GM12878 (cell line): ENCODE data around the gene PXT1.

Experiments
- GABPA ChIP-seq: IDR thresholded peaks from 2 replicates; pipeline ENCODE4 v1.6.1; 2014; ENCODE audit warnings: antibody characterized with exemption, low read depth, mild to moderate bottlenecking, inconsistent platforms
- NFYB ChIP-seq: IDR thresholded peaks from 2 replicates; pipeline ENCODE4 v1.6.1; 2011; ENCODE audit warnings: low read depth, mild to moderate bottlenecking, low read length, improper control_type of control experiment, moderate library complexity; ENCODE audit not compliant: insufficient read depth
- NR2C2 ChIP-seq: IDR thresholded peaks from 2 replicates; pipeline ENCODE4 v1.6.1; 2011; ENCODE audit warnings: borderline replicate concordance, low read depth; ENCODE audit not compliant: control insufficient read depth, insufficient read length
- POLR2A ChIP-seq: IDR thresholded peaks from 2 replicates; pipeline ENCODE4 v1.6.1; 2011; ENCODE audit warnings: low read depth, mild to moderate bottlenecking, low read length
- POLR2AphosphoS5 ChIP-seq: IDR thresholded peaks from 2 replicates; pipeline ENCODE4 v1.6.1; 2011; ENCODE audit warnings: mild to moderate bottlenecking, low read length, inconsistent platforms
- RAD21 ChIP-seq: IDR thresholded peaks from 2 replicates; pipeline ENCODE4 v1.6.1; 2011; ENCODE audit warnings: mild to moderate bottlenecking, low read depth, low read length, moderate library complexity; ENCODE audit not compliant: insufficient read depth
- RFX5 ChIP-seq: IDR thresholded peaks from 2 replicates; pipeline ENCODE4 v1.6.1; 2011; ENCODE audit warnings: low read depth, low read length, improper control_type of control experiment
- SPI1 ChIP-seq: IDR thresholded peaks from 2 replicates; pipeline ENCODE4 v1.6.1; 2011; ENCODE audit warnings: low read depth, mild to moderate bottlenecking, low read length, moderate library complexity, borderline replicate concordance; ENCODE audit not compliant: insufficient read depth
- TCF3 ChIP-seq: IDR thresholded peaks from 2 replicates; pipeline ENCODE4 v1.6.1; 2012; ENCODE audit warnings: low read depth, mild to moderate bottlenecking, low read length, borderline replicate concordance; ENCODE audit not compliant: insufficient read depth
- ZNF274 ChIP-seq: IDR thresholded peaks from one replicate; pipeline ENCODE4 v1.8.0; 2011; ENCODE audit not compliant: insufficient read length, insufficient read depth
- ZSCAN29 ChIP-seq: fragments of 450-650 bp; IDR thresholded peaks from 2 replicates; pipeline ENCODE4 v1.6.1; 2017; ENCODE audit warnings: mild to moderate bottlenecking, moderate library complexity
- TF ChIP-seq, protein P1 (sequence below): IDR thresholded peaks from 2 replicates; pipeline ENCODE4 v1.6.1; 2011; ENCODE audit warnings: borderline replicate concordance, low read depth, mild to moderate bottlenecking, moderate library complexity, low read length; ENCODE audit not compliant: insufficient read depth, poor library complexity, severe bottlenecking
- TF ChIP-seq, protein P2 (sequence below), 3 experiments: IDR thresholded peaks in 2 of 3; conservative IDR thresholded peaks in 1 of 3; 2 replicates each; pipeline ENCODE4 v1.5.1; 2011; ENCODE audit warnings: low read depth in 3 of 3, low read length in 3 of 3, mild to moderate bottlenecking in 3 of 3, control low read depth in 2 of 3, moderate library complexity in 2 of 3, inconsistent platforms in 1 of 3, mixed read lengths in 1 of 3; ENCODE audit not compliant: control insufficient read depth in 2 of 3, insufficient read depth in 1 of 3; ENCODE audit errors: extremely low read depth in 1 of 3
- TF ChIP-seq, protein P3 (sequence below): IDR thresholded peaks from 2 replicates; pipeline ENCODE4 v1.6.1; 2012; ENCODE audit warnings: mild to moderate bottlenecking, low read depth, low read length

DNA sequence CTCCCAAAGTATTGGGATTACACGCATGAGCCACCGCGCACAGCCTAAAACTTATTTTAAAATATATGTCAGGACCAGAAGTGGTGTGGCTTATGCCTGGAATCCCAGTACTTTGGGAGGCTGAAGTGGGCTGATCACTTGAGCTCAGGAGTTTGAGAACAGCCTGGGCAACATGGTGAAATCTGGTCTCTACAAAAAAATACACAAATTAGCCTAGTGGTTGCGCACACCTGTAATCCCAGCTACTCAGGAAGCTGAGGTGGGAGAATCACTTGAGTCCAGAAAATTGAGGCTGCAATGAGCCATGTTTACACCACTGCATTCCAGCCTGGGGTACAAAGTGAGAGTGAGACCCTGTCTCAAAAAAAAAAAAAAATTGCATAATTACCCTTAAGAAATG, 13.7 kb downstream of the PXT1 start:
- TF ChIP-seq NFYB (no peak), NR2C2 (no peak), RAD21 (no peak), SPI1 (no peak), POLR2AphosphoS5 (no peak), TCF3 (no peak), RFX5 (no peak), POLR2A (no peak), ZSCAN29 (no peak), ZNF274 (no peak), GABPA (no peak)
- TF ChIP-seq, protein P1, sequence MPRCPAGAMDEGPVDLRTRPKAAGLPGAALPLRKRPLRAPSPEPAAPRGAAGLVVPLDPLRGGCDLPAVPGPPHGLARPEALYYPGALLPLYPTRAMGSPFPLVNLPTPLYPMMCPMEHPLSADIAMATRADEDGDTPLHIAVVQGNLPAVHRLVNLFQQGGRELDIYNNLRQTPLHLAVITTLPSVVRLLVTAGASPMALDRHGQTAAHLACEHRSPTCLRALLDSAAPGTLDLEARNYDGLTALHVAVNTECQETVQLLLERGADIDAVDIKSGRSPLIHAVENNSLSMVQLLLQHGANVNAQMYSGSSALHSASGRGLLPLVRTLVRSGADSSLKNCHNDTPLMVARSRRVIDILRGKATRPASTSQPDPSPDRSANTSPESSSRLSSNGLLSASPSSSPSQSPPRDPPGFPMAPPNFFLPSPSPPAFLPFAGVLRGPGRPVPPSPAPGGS: no peak
- TF ChIP-seq, protein P2, sequence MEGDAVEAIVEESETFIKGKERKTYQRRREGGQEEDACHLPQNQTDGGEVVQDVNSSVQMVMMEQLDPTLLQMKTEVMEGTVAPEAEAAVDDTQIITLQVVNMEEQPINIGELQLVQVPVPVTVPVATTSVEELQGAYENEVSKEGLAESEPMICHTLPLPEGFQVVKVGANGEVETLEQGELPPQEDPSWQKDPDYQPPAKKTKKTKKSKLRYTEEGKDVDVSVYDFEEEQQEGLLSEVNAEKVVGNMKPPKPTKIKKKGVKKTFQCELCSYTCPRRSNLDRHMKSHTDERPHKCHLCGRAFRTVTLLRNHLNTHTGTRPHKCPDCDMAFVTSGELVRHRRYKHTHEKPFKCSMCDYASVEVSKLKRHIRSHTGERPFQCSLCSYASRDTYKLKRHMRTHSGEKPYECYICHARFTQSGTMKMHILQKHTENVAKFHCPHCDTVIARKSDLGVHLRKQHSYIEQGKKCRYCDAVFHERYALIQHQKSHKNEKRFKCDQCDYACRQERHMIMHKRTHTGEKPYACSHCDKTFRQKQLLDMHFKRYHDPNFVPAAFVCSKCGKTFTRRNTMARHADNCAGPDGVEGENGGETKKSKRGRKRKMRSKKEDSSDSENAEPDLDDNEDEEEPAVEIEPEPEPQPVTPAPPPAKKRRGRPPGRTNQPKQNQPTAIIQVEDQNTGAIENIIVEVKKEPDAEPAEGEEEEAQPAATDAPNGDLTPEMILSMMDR (IDR thresholded peaks at IDR 0.05 in 2 of 3, conservative IDR thresholded peaks at IDR 0.05 in 1 of 3; ENCODE audit: control insufficient read depth in 2 of 3, extremely low read depth in 1 of 3, insufficient read depth in 1 of 3, low read depth in 3 of 3, low read length in 3 of 3): no peak
- TF ChIP-seq, protein P3, sequence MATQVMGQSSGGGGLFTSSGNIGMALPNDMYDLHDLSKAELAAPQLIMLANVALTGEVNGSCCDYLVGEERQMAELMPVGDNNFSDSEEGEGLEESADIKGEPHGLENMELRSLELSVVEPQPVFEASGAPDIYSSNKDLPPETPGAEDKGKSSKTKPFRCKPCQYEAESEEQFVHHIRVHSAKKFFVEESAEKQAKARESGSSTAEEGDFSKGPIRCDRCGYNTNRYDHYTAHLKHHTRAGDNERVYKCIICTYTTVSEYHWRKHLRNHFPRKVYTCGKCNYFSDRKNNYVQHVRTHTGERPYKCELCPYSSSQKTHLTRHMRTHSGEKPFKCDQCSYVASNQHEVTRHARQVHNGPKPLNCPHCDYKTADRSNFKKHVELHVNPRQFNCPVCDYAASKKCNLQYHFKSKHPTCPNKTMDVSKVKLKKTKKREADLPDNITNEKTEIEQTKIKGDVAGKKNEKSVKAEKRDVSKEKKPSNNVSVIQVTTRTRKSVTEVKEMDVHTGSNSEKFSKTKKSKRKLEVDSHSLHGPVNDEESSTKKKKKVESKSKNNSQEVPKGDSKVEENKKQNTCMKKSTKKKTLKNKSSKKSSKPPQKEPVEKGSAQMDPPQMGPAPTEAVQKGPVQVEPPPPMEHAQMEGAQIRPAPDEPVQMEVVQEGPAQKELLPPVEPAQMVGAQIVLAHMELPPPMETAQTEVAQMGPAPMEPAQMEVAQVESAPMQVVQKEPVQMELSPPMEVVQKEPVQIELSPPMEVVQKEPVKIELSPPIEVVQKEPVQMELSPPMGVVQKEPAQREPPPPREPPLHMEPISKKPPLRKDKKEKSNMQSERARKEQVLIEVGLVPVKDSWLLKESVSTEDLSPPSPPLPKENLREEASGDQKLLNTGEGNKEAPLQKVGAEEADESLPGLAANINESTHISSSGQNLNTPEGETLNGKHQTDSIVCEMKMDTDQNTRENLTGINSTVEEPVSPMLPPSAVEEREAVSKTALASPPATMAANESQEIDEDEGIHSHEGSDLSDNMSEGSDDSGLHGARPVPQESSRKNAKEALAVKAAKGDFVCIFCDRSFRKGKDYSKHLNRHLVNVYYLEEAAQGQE: no peak
